ENCODE results near the gene HSH2D. TPM values are rescaled to one million over a fixed set of nuclear protein-coding genes. Genes with fewer than 3 reads are reported as not detected.

Gene HSH2D
- total RNA-seq, 4 donors from 2014 or later: 0.23 to 1.4 TPM; not detected in 2

DNA sequence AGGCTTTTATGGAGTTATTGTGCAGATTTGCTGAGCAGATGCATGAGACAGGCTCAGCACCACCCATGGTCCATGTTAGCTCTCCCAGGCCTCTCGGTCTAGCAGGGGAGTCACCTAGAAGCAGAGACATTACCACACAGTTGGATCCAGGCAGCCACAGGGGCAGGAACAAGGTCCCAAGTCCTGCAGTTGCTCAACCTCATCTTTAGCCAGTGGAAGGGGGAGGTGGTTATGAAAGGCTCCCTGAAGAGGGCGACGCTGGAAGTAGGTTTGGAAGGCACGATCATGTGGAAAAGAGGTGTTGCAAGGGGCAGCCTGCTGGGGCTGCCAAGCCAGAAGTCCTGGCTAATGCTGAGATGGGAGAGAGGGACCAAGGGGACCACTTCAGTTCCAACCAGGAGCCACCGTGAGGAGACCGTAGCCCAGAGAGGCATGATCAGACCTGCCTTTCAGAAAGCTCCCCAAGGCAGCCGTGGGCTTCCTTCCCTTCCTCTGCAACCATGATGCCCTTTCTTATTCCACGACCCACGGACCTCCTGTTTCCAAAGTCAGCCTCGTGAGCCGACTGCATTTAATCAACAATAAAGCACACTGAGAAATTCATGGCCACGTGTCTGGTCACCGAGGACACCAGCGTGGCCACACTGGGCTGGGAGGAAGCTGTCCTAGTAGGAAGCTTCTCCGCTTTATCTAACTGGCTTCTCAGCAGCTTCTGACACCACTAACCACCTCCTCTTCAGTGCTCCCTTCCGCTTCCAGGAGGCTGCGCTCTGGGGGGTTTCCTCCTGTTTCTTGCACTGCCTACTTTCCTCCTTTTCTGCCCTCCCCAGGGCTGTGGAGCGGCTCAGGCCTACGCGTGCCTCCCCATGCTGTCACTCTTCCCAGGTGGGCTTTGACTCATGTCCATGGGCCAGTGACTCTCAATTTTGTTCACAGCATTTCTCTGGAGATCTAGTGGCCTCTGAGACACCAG lies 56.8 kb downstream of the HSH2D start:
- Histone ChIP-seq H3K4me3 (no peak overlapping the region), H3K4me1 (peaks cover 37% of the 10 kb centered on the region), H3K27me3 (no peaks in the 10 kb centered on the region), H3K27ac (no peak overlapping the region), H3K9me3 (no peaks in the 10 kb centered on the region), H3K36me3 (peaks cover 36% of the 10 kb centered on the region)
- TF ChIP-seq POLR2A (IDR thresholded peaks at IDR 0.05): no peak
- no peak for TF ChIP-seq EP300 (IDR thresholded peaks at IDR 0.05)
- no peak for TF ChIP-seq POLR2AphosphoS5 (IDR thresholded peaks at IDR 0.05)
- TF ChIP-seq CTCF (IDR thresholded peaks at IDR 0.05): no peak
- DNase-seq (ENCODE audit: low spot score in 2 of 2): peak in 1 of 2 donors; percentile 82
- 73% methylated on average over 20 of the region's 20 CpGs for WGBS

DNA sequence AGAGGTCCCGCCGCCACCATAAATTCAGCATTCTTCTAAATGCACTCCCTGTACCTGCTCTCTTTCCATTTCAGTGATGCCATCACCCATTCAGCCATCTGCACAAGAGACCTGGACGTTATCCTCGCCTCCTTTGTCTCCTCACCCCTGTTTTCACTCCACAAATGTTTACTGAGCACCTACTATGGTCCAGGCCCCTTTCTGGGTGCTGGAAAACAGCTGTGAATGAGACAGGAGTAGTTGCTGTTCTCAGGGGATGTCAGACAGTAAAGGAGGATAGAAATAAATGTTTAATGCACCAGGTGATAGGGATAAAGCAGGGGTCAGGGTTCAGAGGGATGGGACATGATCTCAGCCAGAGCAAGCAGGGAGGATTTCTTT lies 57.5 kb downstream of the HSH2D start:
- WGBS: 90% methylated on average over 4 of the region's 4 CpGs
- peaks cover 37% of the 10 kb centered on the region for H3K4me1 ChIP-seq
- H3K9me3 ChIP-seq: no peaks in the 10 kb centered on the region
- TF ChIP-seq EP300 (IDR thresholded peaks at IDR 0.05) (no peak), POLR2AphosphoS5 (IDR thresholded peaks at IDR 0.05) (no peak), CTCF (IDR thresholded peaks at IDR 0.05) (no peak), POLR2A (IDR thresholded peaks at IDR 0.05) (no peak)
- H3K27me3 ChIP-seq: no peaks in the 10 kb centered on the region
- peaks cover 43% of the 10 kb centered on the region for H3K36me3 ChIP-seq
- H3K27ac ChIP-seq: no peak overlapping the region
- H3K4me3 ChIP-seq: no peak overlapping the region
- DNase-seq (ENCODE audit: low spot score in 2 of 2): no peak

DNA sequence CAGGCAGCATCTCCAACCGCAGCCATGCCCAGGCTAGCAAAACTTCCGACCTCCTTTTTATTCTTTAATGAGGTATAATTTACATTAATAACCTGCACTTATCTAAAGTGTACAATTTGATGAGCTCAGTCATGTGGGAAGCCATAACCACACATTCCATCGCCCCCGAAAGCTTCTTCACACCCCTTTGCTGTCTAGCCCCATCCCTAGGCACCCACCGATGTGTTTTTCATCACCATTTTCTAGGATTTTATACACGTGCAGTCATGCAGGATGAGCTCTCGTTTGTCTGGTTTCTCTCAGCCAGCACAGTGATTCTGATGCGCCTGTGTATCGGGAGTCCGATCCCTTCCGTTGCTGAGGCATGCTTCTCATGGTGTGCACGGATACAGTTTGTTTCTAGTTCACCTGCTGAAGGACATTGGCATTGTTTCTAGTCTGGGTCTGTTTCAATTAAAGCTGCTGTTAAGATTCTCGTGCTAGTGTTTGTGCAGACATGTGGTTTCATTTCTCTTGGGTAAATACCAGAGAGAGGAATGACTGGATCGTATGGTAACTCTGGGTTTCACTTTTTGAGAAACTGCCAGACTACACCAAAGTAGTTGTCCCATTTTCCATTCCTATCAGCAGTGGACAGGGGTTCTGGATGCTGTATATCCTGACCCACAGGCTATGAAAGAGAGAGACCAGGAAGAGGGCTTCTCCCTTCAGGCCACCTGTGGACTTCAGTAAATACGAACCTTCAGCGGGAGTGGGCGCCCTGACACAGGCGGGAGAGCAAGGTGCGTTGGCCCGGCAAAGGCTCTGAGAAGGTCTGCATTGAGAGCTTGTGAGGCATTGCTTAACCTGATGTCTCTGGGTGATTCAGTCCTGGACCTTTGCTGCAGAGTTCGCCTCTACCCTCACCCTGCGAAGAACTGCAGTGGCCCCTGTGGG lies 59.1 kb downstream of the HSH2D start:
- H3K4me1 ChIP-seq: peaks cover 26% of the 10 kb centered on the region
- H3K9me3 ChIP-seq: no peaks in the 10 kb centered on the region
- H3K27ac ChIP-seq: no peak overlapping the region
- peaks cover 59% of the 10 kb centered on the region for H3K36me3 ChIP-seq
- TF ChIP-seq EP300 (IDR thresholded peaks at IDR 0.05): no peak
- no peak for TF ChIP-seq POLR2AphosphoS5 (IDR thresholded peaks at IDR 0.05)
- TF ChIP-seq POLR2A (IDR thresholded peaks at IDR 0.05): no peak
- TF ChIP-seq CTCF (IDR thresholded peaks at IDR 0.05): no peak
- no peak for DNase-seq (ENCODE audit: low spot score in 2 of 2)
- 80% methylated on average over 22 of the region's 22 CpGs for WGBS
- H3K27me3 ChIP-seq: no peaks in the 10 kb centered on the region
- no peak overlapping the region for H3K4me3 ChIP-seq

DNA sequence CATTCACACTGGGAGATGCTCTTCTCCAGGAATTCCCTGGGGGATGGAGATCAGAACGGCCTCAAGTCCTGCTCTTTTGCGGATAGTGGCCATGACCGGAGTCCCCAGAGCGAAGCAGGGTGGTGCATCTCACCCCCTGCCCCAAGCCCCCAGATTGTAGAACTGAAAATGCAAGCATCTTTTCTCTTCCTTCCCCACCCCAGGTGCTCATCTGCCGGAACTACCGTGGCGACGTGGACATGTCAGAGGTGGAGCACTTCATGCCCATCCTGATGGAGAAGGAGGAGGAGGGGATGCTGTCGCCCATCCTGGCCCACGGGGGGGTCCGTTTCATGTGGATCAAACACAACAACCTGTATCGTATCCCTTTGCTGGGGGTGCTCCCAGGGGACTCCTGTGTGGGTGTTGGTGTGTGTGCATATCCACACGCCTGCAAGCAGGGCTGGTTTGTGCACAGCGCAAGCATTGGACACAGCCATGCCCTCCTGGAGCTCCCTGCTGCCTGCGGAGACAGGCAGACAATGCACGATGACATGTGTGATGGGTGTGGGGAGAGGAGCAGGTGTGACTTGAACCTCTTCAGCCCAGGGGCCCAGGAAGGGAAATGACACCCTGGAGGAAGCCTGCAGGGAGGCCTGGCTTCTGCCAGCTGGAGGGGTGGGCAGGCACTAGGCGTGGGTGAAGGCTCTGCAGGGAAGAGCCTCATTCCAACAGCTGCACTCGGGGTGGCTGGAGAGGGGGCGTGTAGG lies 59.9 kb downstream of the HSH2D start:
- Histone ChIP-seq H3K27ac (no peak overlapping the region), H3K9me3 (no peaks in the 10 kb centered on the region), H3K4me1 (peaks cover 21% of the 10 kb centered on the region), H3K36me3 (peaks cover 67% of the 10 kb centered on the region), H3K27me3 (no peaks in the 10 kb centered on the region), H3K4me3 (no peak overlapping the region)
- TF ChIP-seq POLR2A (IDR thresholded peaks at IDR 0.05) (no peak), CTCF (IDR thresholded peaks at IDR 0.05) (no peak), POLR2AphosphoS5 (IDR thresholded peaks at IDR 0.05) (no peak), EP300 (IDR thresholded peaks at IDR 0.05) (no peak)
- no peak for DNase-seq (ENCODE audit: low spot score in 2 of 2)
- WGBS: 90% methylated on average over 13 of the region's 19 CpGs

Data from suprapubic skin (tissue), 4 donors.